Nephron progenitor cell (in vitro differentiated cells): ENCODE results near the gene ZNF764.

Experiments
- DNase-seq: peaks from one replicate; pipeline ENCODE4 v3.0.0; 2021
- H3K27ac Mint-ChIP-seq: 2 replicates; pipeline ENCODE4 v1.8.0; 2021; ENCODE audit warnings: mild to moderate bottlenecking, moderate library complexity, mixed read lengths
- H3K27me3 Mint-ChIP-seq: 2 replicates; pipeline ENCODE4 v1.8.0; 2021; ENCODE audit warnings: mild to moderate bottlenecking, low read depth, mixed read lengths; ENCODE audit not compliant: poor library complexity
- H3K36me3 Mint-ChIP-seq: 2 replicates; pipeline ENCODE4 v1.8.0; 2021; ENCODE audit warnings: low read depth, mixed read lengths
- H3K4me1 Mint-ChIP-seq: 2 replicates; pipeline ENCODE4 v1.8.0; 2021; ENCODE audit warnings: mixed read lengths
- H3K4me3 Mint-ChIP-seq: 2 replicates; pipeline ENCODE4 v1.8.0; 2021; ENCODE audit warnings: mild to moderate bottlenecking, moderate library complexity, mixed read lengths
- H3K9me3 Mint-ChIP-seq: 2 replicates; pipeline ENCODE4 v1.8.0; 2021; ENCODE audit warnings: mild to moderate bottlenecking, moderate library complexity, mixed read lengths
- TF ChIP-seq, protein P1 (sequence below): fragments of 200-600 bp; sonication (generic); IDR thresholded peaks from 2 replicates; pipeline ENCODE4 v1.5.0; 2021; ENCODE audit warnings: antibody characterized with exemption

Gene ZNF764

DNA sequence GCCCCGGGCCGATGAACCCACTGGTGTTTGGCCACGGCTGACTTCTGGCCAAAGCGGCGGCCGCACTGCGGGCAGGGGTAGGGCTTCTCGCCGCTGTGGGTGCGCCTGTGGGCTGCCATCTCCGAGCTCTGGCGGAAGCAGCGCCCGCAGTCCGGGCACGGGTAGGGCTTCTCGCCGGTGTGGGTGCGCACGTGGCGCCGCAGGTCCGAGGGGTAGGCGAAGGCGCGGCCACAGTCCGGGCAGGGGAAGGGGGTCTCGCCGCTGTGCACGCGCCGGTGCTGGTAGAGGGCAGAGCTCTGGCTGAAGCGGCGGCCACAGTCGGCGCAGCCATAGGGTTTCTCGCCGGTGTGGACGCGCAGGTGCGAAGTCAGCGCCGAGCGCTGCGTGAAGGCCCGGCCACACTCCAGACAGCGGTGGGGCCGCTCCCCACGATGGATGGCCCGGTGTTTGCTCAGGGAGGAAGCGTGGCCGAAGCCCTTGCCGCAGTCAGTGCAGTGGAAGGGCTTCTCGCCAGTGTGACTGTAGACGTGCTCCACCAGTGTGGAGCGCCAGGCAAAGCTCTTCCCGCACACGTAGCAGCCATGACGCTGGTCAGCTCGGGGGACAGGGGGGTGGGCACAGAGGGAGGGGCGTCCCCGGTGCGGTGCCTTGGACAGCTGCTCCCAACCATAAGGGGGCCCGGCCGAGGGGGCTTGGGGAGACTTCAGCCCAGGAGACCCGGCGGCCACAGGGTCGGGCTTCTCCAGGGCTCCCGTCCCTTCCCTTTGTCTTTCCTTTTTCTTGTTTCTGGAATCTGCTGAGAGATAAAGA, 2.7 kb downstream of the ZNF764 start:
- H3K36me3 Mint-ChIP-seq, result peaks cover 25% of the 10 kb centered on the region
- H3K27ac Mint-ChIP-seq, result peak overlapping the region; percentile 78

DNA sequence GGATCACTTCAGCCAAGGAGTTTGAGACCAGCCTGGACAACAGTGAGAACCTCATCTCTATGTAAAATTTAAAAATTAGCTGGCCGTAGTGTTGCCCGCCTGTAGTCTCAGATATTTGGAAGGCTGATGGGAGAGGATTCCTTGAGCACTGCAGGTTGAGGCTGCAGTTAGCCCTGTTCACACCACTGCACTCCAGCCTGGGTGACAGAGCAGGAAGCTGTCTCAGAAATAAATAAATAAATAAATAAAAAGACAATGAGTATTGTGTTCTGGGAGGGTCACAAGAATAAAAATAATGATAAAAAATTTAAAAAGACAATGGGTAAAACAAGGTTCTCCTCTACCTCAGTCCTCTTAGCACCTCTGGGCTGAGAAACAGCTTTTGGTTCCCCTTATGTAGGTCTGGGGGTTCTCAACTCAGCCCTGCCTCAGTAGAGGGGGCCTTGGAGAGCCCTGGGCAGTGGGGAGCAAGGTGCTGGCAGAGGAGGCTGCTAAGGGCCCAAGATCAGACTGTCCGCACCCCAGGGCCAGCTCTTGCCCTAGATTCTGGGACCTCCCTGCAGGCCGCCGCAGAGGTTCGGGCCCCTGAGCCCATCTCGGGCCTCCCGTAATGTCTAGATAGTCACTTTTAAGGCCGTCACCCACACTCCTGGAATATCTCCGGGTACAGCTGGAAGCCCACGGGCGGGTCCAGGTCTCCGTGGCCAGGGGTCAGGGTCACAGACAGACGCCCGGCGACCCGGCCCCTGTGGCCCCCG, 3.4 kb downstream of the ZNF764 start:
- Mint-ChIP-seq H3K27ac (no peak overlapping the region), H3K36me3 (peaks cover 25% of the 10 kb centered on the region), H3K9me3 (no peaks in the 10 kb centered on the region), H3K27me3 (peaks cover 6% of the 10 kb centered on the region), H3K4me3 (no peak overlapping the region), H3K4me1 (peaks cover 40% of the 10 kb centered on the region)
- TF ChIP-seq, protein P1, sequence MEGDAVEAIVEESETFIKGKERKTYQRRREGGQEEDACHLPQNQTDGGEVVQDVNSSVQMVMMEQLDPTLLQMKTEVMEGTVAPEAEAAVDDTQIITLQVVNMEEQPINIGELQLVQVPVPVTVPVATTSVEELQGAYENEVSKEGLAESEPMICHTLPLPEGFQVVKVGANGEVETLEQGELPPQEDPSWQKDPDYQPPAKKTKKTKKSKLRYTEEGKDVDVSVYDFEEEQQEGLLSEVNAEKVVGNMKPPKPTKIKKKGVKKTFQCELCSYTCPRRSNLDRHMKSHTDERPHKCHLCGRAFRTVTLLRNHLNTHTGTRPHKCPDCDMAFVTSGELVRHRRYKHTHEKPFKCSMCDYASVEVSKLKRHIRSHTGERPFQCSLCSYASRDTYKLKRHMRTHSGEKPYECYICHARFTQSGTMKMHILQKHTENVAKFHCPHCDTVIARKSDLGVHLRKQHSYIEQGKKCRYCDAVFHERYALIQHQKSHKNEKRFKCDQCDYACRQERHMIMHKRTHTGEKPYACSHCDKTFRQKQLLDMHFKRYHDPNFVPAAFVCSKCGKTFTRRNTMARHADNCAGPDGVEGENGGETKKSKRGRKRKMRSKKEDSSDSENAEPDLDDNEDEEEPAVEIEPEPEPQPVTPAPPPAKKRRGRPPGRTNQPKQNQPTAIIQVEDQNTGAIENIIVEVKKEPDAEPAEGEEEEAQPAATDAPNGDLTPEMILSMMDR, result no peak
- DNase-seq, result no peak

More for the DNA sequence above, 2.7 kb downstream of the ZNF764 start:
- Mint-ChIP-seq H3K4me1 (peaks cover 44% of the 10 kb centered on the region), H3K4me3 (peak overlapping the region; percentile 70), H3K27me3 (peaks cover 7% of the 10 kb centered on the region), H3K9me3 (no peaks in the 10 kb centered on the region)
- TF ChIP-seq, protein P1, result no peak
- no peak for DNase-seq

DNA sequence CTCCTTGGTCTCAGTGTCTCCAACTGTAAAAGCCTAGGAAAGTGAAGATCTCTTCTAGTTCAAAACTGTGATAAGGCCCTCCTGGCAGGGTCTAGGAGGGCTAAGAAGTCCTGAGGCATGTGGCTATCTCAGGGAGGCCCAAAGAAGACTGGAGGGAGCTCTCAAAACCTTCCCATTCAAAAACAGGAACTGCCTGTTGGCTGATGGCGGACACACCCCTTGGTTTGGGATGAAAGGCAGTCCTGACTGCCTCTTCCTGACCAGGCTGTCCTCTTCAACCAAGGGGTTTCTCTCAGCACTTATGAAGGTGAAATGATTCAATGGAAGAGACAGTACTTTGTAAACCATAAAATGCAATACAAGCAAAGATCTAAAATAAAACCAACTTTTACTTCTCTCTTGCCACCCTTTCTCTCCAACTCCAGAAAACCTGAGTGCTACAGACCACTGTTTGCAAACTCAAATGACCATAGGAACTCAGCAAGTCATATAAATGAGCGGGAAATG, 4.7 kb downstream of the ZNF764 start:
- no peak for DNase-seq
- no peaks in the 10 kb centered on the region for H3K27me3 Mint-ChIP-seq
- H3K36me3 Mint-ChIP-seq, result peaks cover 25% of the 10 kb centered on the region
- TF ChIP-seq, protein P1, result no peak
- no peak overlapping the region for H3K4me3 Mint-ChIP-seq
- H3K27ac Mint-ChIP-seq, result no peak overlapping the region
- peaks cover 38% of the 10 kb centered on the region for H3K4me1 Mint-ChIP-seq
- no peaks in the 10 kb centered on the region for H3K9me3 Mint-ChIP-seq

DNA sequence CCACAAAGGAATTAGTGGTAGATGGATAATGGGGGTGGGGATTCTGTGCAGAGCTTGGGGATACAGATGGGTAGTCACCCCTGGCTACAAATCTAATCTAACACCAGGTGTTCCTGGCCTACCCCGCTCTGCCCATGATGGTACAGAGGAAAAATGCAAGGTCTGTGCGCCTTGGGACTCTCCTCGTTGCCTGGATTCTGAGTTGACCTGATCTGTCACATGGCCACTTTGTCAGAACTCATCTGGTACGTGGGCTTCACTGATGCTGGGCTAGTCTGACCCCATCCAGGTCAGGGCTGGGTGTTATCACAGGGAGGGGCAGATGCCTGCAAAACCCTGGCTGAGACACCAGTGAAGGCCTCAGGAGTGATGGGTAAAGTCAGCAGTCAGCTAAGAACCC, 5.2 kb downstream of the ZNF764 start:
- Mint-ChIP-seq H3K9me3 (no peaks in the 10 kb centered on the region), H3K36me3 (peaks cover 25% of the 10 kb centered on the region), H3K4me3 (no peak overlapping the region), H3K27ac (no peak overlapping the region), H3K27me3 (no peaks in the 10 kb centered on the region), H3K4me1 (peaks cover 43% of the 10 kb centered on the region)
- no peak for DNase-seq
- TF ChIP-seq, protein P1, result no peak

DNA sequence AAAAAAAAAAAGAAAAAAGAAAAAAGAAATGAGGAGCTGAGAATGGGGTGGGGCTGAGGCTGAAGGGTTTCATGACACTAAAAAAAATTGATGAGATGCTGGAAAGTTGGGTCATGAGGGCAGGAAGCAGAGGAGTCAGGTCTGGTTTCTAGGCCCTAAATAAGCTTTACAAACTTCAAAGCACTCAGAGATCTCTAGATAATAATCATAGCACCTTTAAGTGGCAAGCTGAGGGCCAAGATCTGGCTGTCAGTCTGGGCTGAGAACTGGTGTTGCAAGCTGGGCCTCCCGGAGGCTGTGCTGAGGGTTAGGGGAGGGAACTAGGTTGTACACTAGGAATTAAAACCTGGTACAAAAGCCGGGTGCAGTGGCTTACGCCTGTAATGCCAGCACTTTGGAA, 6.4 kb downstream of the ZNF764 start:
- TF ChIP-seq, protein P1, result no peak
- no peaks in the 10 kb centered on the region for H3K9me3 Mint-ChIP-seq
- no peak overlapping the region for H3K27ac Mint-ChIP-seq
- H3K4me3 Mint-ChIP-seq, result no peak overlapping the region
- H3K27me3 Mint-ChIP-seq, result no peaks in the 10 kb centered on the region
- H3K36me3 Mint-ChIP-seq, result peaks cover 25% of the 10 kb centered on the region
- DNase-seq, result no peak
- peaks cover 43% of the 10 kb centered on the region for H3K4me1 Mint-ChIP-seq
